GM23248 (cell line): ENCODE data around the gene DHX9. TPM values are rescaled to one million over a fixed set of nuclear protein-coding genes. Genes with fewer than 3 reads are reported as not detected.

Experiments used
- DNase-seq: peaks from one replicate; pipeline ENCODE4 v3.0.0-alpha.2; 2015
- H2AFZ ChIP-seq: fragments of 200-600 bp; sonication (generic); 2 replicates; pipeline ENCODE4 v1.6.1; 2016; ENCODE audit warnings: antibody characterized with exemption
- H3F3A ChIP-seq: fragments of 200-600 bp; sonication (generic); 2 replicates; pipeline ENCODE4 v1.6.1; 2016; ENCODE audit warnings: mild to moderate bottlenecking, antibody characterized with exemption, mixed run types; ENCODE audit not compliant: insufficient read depth
- H3K27ac ChIP-seq: fragments of 200-600 bp; sonication (generic); 2 replicates; pipeline ENCODE4 v1.5.1; 2016; ENCODE audit warnings: mild to moderate bottlenecking
- H3K27me3 ChIP-seq: fragments of 200-600 bp; sonication (generic); replicated peaks from 2 replicates; pipeline ENCODE4 v1.6.1; 2016; ENCODE audit warnings: mild to moderate bottlenecking; ENCODE audit not compliant: insufficient read depth
- H3K36me3 ChIP-seq: fragments of 200-600 bp; sonication (generic); 2 replicates; pipeline ENCODE4 v1.6.1; 2016; ENCODE audit warnings: low read depth, mild to moderate bottlenecking
- H3K4me1 ChIP-seq: fragments of 200-600 bp; sonication (generic); 2 replicates; pipeline ENCODE4 v1.6.1; 2016; ENCODE audit warnings: mild to moderate bottlenecking; ENCODE audit not compliant: insufficient read depth
- H3K4me2 ChIP-seq: fragments of 200-600 bp; sonication (generic); one replicate; pipeline ENCODE4 v1.6.1; 2016; ENCODE audit warnings: mild to moderate bottlenecking; ENCODE audit not compliant: unreplicated experiment
- H3K4me3 ChIP-seq: fragments of 200-600 bp; sonication (generic); 2 replicates; pipeline ENCODE4 v1.5.1; 2016; ENCODE audit warnings: mild to moderate bottlenecking
- H3K79me2 ChIP-seq: fragments of 200-600 bp; sonication (generic); 2 replicates; pipeline ENCODE4 v1.6.1; 2016; ENCODE audit warnings: mild to moderate bottlenecking; ENCODE audit not compliant: insufficient read depth
- H3K9ac ChIP-seq: fragments of 200-600 bp; sonication (generic); 2 replicates; pipeline ENCODE4 v1.6.1; 2016; ENCODE audit warnings: mild to moderate bottlenecking
- H3K9me2 ChIP-seq: fragments of 200-600 bp; sonication (generic); 2 replicates; pipeline ENCODE4 v1.6.1; 2016; ENCODE audit warnings: mixed run types, mild to moderate bottlenecking, moderate library complexity; ENCODE audit not compliant: insufficient read depth
- H3K9me3 ChIP-seq: fragments of 200-600 bp; sonication (generic); one replicate; pipeline ENCODE4 v1.6.1; 2017; ENCODE audit warnings: low read depth
- H4K20me1 ChIP-seq: fragments of 200-600 bp; sonication (generic); 2 replicates; pipeline ENCODE4 v1.6.0; 2016; ENCODE audit not compliant: insufficient read depth
- EZH2 ChIP-seq: fragments of 200-600 bp; sonication (generic); IDR thresholded peaks from 2 replicates; pipeline ENCODE4 v1.6.1; 2018; ENCODE audit warnings: antibody characterized with exemption, mild to moderate bottlenecking; ENCODE audit not compliant: insufficient read depth, poor library complexity, severe bottlenecking
- EZH2phosphoT487 ChIP-seq: fragments of 200-600 bp; sonication (generic); IDR thresholded peaks from 2 replicates; pipeline ENCODE4 v1.6.1; 2018; ENCODE audit warnings: antibody characterized with exemption, moderate library complexity, mild to moderate bottlenecking, low read depth; ENCODE audit not compliant: insufficient read depth
- WGBS, 2 experiments: methylation state at CpG; one replicate each; pipeline ENCODE4 v1.1.6; 2015 to 2017; ENCODE audit warnings: low lambda C conversion rate in 2 of 2, low coverage in 1 of 2; ENCODE audit errors: missing lambda C conversion rate in 2 of 2; 5-methylcytosine and 5-hydroxymethylcytosine counted together
- in situ Hi-C: fragments of 300-500 bp; cut with MboI; formaldehyde crosslinking; loops from 2 replicates; pipeline ENCODE4 v1.15.0; 2020
- polyA plus RNA-seq: library from polyadenylated mRNA; unstranded; fragments of >200 nt; fragmentation: Nextera tagmentation; extraction: Ambion mirVana; gene quantifications from 2 replicates; pipeline ENCODE4 v1.2.1, GENCODE V29; 2016
- total RNA-seq: library from RNA; depleted of rRNA; stranded (reverse); fragments of >200 nt; shearing (Covaris generic); gene quantifications from 2 replicates; pipeline ENCODE4 v1.2.3, GENCODE V29; 2014

The DHX9 gene
- total and polyA plus RNA-seq, 2 experiments from 2014 or later = 67.6 to 98.0 TPM

DNA sequence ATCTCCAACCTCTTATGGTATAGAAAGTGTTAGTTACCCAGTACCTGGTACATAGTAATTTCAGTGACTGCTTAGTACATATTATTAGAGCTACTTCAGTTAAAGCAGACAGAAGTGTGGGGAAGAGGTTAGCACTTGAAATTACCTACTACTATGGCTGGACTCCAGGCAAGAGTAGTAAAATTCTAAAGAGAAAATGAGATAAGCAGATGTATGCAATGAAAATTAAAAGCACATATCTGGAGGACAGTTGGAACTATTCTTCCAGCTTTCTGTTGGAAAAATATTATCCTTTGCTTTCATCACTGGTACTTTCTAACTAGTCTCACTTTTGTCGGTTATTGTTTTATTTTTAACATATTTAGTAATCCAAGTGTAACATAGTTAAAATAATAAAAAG lies 23.7 kb downstream of the DHX9 start:
- Histone ChIP-seq H3K4me2 (no peak overlapping the region), H3K79me2 (peaks cover 98% of the 10 kb centered on the region), H3K9me2 (no peaks in the 10 kb centered on the region), H3K36me3 (peaks cover 98% of the 10 kb centered on the region), H3K9me3 (no peaks in the 10 kb centered on the region), H3K4me3 (no peak overlapping the region), H3K27ac (no peak overlapping the region), H3K9ac (no peak overlapping the region), H3K4me1 (no peaks in the 10 kb centered on the region), H2AFZ (no peak overlapping the region), H3F3A (peaks cover 21% of the 10 kb centered on the region; the same call in 1 of the 2 replicates), H3K27me3 (no peaks in the 10 kb centered on the region), H4K20me1 (no peaks in the 10 kb centered on the region)
- DNase-seq = no peak
- in situ Hi-C loops = no loop called here
- 95 to 97% methylated on average over 1 of the region's 1 CpG for WGBS, 2 experiments
- no peak for TF ChIP-seq EZH2
- no peak for TF ChIP-seq EZH2phosphoT487

DNA sequence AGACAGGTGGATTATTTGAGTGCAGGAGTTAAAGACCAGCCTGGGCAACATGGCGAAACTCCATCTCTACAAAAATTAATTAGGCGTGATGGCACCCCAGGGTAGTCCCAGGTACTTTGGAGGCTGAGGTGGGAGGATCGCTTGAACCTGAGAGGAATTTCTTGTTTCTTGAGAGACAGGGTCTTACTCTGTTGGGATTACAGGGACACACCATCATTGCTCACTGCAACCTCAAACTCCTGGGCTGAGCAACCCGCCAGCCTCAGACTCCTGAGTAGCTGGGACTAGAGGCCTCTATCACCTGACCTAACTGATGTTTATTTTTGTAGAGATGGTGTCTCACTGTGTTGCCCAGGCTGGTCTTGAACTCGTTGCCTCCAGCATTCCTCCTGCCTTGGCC lies 24.8 kb downstream of the DHX9 start:
- TF ChIP-seq EZH2phosphoT487 = no peak
- TF ChIP-seq EZH2 = no peak
- no peaks in the 10 kb centered on the region for H3K9me2 ChIP-seq
- H3K4me2 ChIP-seq = no peak overlapping the region
- in situ Hi-C loops = no loop called here
- peaks cover 98% of the 10 kb centered on the region for H3K36me3 ChIP-seq
- no peak overlapping the region for H2AFZ ChIP-seq
- peaks cover 98% of the 10 kb centered on the region for H3K79me2 ChIP-seq
- H4K20me1 ChIP-seq = no peaks in the 10 kb centered on the region
- H3F3A ChIP-seq = 0 out of 2 replicates have a peak, but pooled peaks cover 17% of the 10 kb centered on the region
- no peaks in the 10 kb centered on the region for H3K27me3 ChIP-seq
- no peaks in the 10 kb centered on the region for H3K9me3 ChIP-seq
- no peak for DNase-seq
- WGBS, 2 experiments = 97 to 99% methylated on average over 5 of the region's 5 CpGs
- H3K4me1 ChIP-seq = no peaks in the 10 kb centered on the region
- no peak overlapping the region for H3K9ac ChIP-seq
- no peak overlapping the region for H3K27ac ChIP-seq
- H3K4me3 ChIP-seq = no peak overlapping the region

DNA sequence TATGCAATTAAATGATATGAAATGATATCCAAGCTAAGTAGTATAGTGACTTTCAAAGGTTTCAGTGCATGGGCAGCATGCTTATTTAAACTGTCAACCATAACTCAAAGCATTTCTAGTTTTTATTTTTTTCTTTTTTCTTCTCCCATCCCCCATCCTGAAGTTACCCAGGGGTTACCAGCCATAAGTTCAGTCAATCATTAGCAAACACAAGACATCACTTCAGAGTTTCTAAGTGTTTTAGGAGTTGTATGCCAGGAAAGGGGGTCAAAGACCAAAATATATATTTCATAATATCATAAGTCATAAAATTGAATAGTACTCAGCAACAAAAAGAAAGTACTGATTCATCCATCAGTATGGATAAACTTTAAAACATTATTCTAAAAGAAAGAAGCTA lies 28.7 kb downstream of the DHX9 start:
- Histone ChIP-seq H3K4me2 (no peak overlapping the region), H4K20me1 (no peaks in the 10 kb centered on the region), H3K4me3 (no peak overlapping the region), H3K9me3 (no peaks in the 10 kb centered on the region), H3K9me2 (no peaks in the 10 kb centered on the region), H3K27ac (no peak overlapping the region), H2AFZ (no peak overlapping the region), H3K9ac (no peak overlapping the region), H3K4me1 (no peaks in the 10 kb centered on the region), H3F3A (peaks cover 15% of the 10 kb centered on the region; the same call in 1 of the 2 replicates), H3K79me2 (peaks cover 79% of the 10 kb centered on the region), H3K36me3 (peaks cover 95% of the 10 kb centered on the region), H3K27me3 (no peaks in the 10 kb centered on the region)
- TF ChIP-seq EZH2phosphoT487 (no peak), EZH2 (no peak)
- in situ Hi-C loops = no loop called here
- DNase-seq = no peak

DNA sequence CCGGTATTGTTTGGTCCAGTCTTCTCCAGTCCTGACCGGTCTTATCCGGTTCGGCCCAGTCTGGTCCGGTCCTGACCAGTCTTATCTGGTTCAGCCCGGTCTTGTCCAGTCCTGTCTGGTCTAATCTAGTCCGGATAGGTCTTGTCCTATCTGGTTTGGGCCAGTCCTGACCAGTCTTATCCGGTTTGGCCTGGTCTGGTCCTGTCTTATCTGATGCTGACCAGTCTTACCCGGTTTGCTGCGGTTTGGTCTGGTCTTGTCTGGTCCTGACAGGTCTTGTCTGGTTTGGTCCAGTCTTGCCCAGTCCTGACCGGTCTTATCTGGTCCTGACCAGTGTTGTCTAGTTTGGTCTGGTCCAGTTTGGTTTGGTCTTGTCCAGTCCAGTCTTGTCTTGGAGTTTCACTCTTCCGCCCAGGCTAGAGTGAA lies 30.1 kb downstream of the DHX9 start:
- Histone ChIP-seq H3F3A (peaks cover 15% of the 10 kb centered on the region), H3K4me2 (no peak overlapping the region), H3K9me2 (no peaks in the 10 kb centered on the region), H3K27ac (no peak overlapping the region), H3K79me2 (peaks cover 70% of the 10 kb centered on the region), H3K27me3 (no peaks in the 10 kb centered on the region), H3K9me3 (no peaks in the 10 kb centered on the region), H2AFZ (no peak overlapping the region), H3K4me1 (no peaks in the 10 kb centered on the region), H3K36me3 (peaks cover 94% of the 10 kb centered on the region), H3K9ac (no peak overlapping the region), H3K4me3 (no peak overlapping the region), H4K20me1 (no peaks in the 10 kb centered on the region)
- TF ChIP-seq EZH2 (no peak), EZH2phosphoT487 (no peak)
- WGBS, 2 experiments = 96 to 99% methylated on average over 12 of the region's 12 CpGs
- in situ Hi-C loops = no loop called here
- peak; percentile 13 for DNase-seq

DNA sequence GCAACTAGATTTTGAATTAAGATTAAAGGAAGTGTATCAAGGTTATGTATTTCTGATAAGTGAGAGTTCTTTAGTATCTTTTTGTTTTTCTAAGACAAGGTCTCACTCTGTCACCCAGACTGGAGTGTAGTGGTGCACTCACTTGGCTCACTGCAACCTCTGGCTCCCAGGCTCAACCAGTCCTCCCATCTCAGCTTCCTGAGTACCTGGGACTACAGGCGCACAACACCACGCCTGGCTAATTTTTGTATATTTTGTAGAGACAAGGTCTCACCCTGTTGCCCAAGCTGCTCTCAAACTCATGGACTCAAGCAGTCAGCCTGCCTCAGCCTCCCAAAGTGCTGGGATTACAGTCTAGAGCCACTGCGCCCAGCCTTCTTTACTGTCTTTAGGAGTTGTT lies 33.7 kb downstream of the DHX9 start:
- Histone ChIP-seq H2AFZ (no peak overlapping the region), H3K36me3 (peaks cover 93% of the 10 kb centered on the region), H3K9me3 (no peaks in the 10 kb centered on the region), H3K27ac (no peak overlapping the region), H3K79me2 (peaks cover 59% of the 10 kb centered on the region), H3K9me2 (no peaks in the 10 kb centered on the region), H3K4me1 (no peaks in the 10 kb centered on the region), H3K4me2 (no peak overlapping the region), H3K9ac (no peak overlapping the region), H4K20me1 (no peaks in the 10 kb centered on the region), H3F3A (peaks cover 19% of the 10 kb centered on the region), H3K27me3 (no peaks in the 10 kb centered on the region), H3K4me3 (no peak overlapping the region)
- WGBS, 2 experiments = 99 to 100% methylated on average over 3 of the region's 3 CpGs
- TF ChIP-seq EZH2 (no peak), EZH2phosphoT487 (no peak)
- in situ Hi-C loops = no loop called here
- no peak for DNase-seq
